Measurements from ENCODE around the gene HOPX.
"Not testable (repeated sequence)": the region's sequence is repeated elsewhere in the genome, so short reads cannot be mapped to it uniquely, and the experiment has no call there.

The HOPX gene

GRCh38 chr4:56681158-56681852, at the start of gene HOPX:
HOPX (minus strand) TSS chr4:56681296; CDS start chr4:56657816, 23,480 bp downstream.
- DNase-seq = no peak

- no peak for DNase-seq
Measured at GRCh38 chr4:56730097-56730496, 49.0 kb upstream of the HOPX start.

- no peak for DNase-seq
Measured at GRCh38 chr4:56728512-56728911, 47.4 kb upstream of the HOPX start.

DNA sequence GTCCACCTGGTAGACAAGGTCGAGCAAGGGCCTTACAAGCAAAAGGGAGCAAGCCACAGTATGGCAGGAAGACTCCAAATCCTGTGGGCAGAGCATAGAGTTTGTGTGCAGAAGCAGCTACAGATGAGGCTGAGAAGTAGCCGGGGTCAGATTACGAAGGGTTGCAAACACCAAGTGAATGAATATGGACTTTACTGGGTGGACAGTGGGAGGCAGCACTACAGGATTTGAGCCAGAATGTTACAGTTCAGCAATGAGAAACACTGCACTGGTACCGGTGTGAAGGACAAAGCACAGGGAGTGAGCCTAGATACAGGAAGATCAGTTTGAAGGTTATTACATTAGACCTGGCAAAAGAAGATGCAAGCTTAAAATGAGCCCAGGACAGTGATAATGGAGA, 46.1 kb upstream of the HOPX start:
- DNase-seq = no peak

- not testable (repeated sequence) for DNase-seq
Measured at GRCh38 chr4:56726593-56726992, 45.5 kb upstream of the HOPX start.

DNA sequence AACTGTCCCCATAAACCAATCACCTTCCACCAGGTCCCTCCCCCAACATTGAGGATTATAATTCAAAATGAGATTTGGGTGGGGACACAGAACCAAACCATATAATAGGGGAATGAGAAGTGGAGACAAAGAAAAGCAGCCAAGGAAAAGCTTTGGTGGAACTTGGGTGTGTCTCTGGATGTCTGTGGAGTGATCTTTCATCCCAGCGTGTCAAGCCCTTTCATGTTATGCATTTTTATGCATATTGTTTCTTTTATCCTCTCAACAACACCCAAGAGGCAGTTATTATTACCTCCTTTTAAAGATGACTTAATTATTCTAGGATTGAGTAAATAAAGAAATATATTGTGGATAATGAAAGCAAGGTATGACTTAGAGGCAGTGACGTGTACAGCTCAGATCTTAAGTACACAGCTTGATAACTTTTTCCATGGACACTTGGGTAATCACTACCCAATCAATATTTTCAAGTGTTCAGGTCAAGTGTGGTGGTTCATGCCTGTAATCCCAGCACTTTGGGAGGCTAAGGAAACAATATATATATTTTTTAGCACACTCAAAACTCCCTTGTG, 42.6 kb upstream of the HOPX start:
- DNase-seq = no peak

- no peak for DNase-seq
Measured at GRCh38 chr4:56723201-56723605, 42.1 kb upstream of the HOPX start.

DNA sequence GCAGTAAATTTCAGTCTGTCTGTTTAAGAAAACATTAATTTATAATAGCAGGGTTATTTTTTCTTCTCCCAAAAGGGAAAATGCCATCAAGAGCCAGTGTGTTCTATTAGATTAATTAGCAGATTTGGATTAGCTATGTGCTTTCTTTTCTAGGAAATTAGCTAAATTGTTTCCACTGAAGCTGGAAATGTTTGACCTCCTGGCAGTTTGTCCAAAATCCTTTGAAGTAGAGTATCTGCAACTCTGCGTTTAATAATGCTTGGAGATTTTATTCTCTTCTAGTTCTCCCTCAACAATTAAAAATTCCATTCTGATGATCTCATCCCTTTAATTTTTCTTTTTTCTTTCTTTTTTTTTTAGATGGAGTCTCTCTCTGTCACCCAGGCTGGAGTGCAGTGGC, 27.1 kb upstream of the HOPX start:
- no peak for DNase-seq

DNA sequence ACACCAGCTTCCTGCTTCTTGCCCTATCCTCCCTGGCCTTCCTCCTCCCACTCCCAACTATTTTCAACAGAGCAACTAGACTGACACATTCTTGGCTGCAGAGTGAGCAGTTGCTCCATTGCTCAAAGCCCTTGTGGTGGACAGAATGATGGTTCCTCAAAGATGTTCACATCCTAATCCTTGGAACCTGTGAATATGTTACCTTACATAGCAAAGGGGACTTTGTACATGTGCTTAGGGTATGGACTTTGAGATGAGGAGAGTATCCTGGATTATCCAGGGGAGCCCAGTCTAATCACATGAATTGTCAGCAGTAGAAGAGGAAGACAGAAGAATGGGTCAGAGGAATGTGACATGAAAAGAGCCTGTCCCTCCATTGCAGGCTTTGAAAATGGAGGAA, 24.9 kb upstream of the HOPX start:
- no peak for DNase-seq

GRCh38 chr4:56705334-56705733, 24.2 kb upstream of the HOPX start:
- no peak for DNase-seq

DNA sequence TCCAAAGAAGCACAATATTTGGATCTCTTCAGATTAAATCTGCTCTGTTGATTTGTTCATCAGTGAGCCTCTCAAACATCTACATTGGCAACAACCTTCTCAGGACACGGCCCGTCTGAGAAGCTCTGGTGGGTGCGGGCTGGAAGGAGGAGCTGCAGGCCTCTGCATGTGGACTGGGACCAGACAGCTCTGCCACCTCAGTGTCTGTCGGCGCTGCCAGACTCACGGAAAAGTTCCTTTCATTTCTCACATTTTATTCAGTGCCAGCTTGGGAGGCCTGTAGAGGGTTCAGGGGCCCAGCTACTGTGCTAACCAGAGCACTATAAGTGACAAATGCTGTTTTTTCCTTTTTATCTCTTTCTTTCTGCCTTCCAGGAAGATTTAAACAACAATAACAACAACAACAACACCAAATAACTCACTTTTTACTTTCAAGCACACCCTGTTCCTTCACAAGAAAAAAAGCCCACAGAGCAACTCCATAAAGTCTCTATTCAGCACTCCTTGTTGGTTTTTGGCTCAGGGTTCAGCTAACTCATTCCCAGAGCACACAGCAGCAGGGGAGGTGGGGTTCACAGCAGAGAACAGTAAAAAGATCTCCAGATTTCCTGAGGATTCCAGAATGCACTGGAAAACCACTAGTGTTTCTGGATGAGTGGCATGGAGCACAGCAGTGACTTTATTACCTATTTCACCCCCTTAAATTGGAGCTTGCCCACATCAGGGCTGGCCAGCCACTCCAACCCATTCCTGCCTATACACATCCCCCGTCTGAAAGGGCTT, 23.2 kb upstream of the HOPX start:
- no peak for DNase-seq

DNA sequence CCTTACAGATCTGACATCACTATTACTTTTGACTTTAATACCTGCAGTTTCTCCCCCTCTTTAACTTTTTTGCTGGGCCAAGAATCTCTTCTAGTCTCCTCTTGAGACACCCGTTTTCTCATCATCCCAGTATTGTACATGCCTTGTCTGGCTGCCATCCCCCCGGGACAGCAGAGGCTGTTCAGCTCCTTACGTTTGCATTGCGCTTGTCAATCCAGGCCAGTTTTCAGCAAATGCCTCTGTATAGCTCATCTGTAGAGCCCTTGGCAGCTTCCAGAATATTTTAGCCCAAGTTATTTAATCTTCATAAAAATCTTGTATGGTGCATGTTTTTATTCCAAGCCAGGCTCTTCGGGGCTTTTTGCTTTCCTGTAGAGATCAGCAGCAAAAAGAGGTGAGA, 22.3 kb upstream of the HOPX start:
- DNase-seq = no peak

DNA sequence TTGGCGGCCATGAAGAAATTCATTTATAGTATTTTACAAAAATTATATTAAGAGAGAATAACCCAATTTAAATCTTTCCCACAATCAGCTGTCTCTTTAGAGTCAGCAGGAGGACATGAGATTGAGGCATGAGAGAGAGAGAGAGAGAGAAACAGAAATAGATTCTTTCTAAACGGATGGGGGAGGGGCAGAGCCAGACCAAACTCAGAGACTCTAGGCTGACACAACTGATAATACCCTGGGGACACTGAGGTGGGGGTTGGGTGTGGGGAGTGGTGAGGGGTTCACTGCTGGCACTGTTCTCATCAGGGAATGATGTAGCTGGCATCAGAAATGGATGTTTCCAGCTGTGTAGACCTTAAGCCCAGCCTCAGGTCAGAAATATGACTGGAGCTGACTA, 20.5 kb upstream of the HOPX start:
- no peak for DNase-seq

GRCh38 chr4:56701161-56701480, 20.0 kb upstream of the HOPX start:
- DNase-seq = no peak

- no peak for DNase-seq
Measured at GRCh38 chr4:56699537-56700105, 18.5 kb upstream of the HOPX start.

GRCh38 chr4:56698329-56698728, 17.2 kb upstream of the HOPX start:
- no peak for DNase-seq

DNA sequence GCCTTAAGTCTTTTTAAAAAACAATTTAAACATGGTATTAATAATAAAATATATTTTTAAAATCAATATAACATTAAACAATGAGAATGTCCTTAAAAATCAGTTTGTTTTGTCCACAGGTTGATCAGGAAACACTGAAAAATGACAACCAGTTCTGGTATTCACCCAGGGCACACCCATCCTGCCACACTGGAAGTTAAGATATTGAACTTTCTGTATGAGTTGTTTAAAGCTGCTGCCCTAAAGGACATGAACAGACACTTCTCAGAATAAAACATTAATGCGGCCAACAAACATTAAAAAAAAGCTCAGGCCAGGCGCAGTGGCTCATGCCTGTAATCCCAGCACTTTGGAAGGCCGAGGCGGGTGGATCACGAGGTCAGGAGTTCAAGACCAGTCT, 15.0 kb upstream of the HOPX start:
- no peak for DNase-seq

DNA sequence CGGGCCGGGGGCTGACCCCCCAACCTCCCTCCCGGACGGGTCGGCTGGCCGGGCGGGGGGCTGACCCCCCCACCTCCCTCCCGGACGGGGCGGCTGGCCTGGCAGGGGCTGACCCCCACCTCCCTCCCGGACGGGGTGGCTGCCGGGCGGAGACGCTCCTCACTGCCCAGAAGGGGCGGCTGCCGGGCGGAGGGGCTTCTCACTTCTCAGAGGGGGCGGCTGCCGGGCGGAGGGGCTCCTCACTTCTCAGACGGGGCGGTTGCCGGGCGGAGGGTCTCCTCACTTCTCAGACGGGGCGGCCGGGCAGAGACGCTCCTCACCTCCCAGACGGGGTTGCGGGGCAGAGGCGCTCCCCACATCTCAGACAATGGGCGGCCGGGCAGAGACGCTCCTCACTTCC, 12.4 kb upstream of the HOPX start:
- not testable (repeated sequence) for DNase-seq

GRCh38 chr4:56692576-56692975, 11.5 kb upstream of the HOPX start:
- no peak for DNase-seq

GRCh38 chr4:56691425-56691824, 10.3 kb upstream of the HOPX start:
- DNase-seq = no peak

DNA sequence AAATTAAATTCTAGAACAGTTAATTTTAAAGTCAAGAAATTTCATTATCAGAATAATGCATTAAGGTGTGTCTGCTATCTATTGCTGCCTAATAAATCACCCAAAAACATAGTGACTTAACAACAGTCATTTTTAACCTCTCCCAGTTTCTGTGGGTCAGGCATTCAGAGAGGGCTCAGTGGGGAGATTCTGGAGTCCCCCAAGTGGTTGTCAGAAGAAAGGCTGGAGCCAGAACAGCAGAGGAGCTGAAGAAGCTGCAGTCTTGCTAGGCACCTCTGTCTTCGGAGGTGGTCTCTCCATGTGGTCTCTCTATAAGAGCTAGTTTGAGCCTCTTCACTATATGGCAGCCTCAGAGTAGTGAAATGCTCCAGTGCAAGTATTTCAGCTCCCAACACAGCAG, 9.3 kb upstream of the HOPX start:
- DNase-seq = no peak

DNA sequence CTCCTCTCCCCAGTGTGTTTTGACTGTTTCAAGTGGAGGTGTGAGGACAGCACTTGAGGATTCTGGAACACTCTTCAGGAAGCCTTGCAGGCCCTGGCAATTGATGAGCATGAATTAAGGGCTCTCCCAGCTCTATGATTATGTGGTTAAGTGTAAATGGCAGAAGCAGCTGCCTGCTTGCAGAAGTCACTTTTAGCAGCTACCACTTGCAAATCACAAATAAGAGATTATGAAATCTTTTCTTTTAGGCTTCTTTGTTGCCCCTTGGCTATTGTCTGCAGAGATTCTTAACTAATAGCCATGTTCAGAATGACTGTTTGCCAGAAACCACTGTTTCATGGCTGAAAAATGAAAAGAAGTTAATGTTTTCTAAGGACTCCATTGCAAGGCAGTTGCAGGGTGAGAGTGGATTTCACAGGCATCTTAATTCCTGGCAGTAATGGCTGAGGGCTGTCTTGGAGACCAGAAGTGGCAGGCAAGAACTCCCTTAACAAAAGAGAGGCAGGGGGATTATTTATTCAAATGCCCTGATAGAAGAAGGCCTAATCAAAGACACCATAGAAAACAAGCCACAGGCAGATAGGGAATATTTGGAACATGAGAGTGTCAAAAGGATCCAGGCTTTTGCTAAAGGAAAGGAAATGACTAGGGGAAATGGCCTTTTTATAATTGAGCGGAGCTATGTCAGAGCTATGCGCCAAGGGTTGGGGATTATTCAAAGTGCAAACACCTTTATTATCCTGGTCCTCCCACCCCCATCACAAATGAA, 8.3 kb upstream of the HOPX start:
- no peak for DNase-seq

DNA sequence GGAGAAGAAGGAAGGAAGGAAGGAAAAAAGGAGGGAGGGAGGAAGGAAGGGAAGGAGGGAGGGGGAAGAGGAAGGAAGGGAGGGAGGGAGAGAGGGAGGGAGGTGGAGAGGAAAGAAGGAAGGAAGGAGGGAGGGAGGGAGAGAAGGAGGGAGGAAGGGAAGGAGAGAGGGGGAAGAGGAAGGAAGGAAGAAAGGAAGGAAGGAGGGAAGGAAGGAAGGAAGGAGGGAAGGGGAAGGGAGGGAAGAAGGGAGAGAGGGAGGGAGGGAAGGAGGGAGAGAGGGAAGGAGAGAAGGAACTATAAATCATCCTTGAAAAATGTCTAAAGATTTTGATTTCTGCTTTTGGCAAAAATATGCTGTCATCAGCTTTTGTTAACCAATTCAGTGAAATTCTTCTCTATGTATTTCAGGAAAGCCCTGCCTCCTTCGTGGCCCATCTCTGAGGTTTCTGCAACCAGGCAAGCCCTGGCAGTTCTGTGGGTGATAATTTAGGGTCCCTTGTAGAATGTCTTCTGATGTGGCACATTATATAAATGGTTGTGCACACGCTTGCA, 7.1 kb upstream of the HOPX start:
- no peak for DNase-seq

Measured in cerebellar nuclear complex (tissue), 1 donor.